Measurements from ENCODE around the gene KIAA1671.

Gene KIAA1671

DNA sequence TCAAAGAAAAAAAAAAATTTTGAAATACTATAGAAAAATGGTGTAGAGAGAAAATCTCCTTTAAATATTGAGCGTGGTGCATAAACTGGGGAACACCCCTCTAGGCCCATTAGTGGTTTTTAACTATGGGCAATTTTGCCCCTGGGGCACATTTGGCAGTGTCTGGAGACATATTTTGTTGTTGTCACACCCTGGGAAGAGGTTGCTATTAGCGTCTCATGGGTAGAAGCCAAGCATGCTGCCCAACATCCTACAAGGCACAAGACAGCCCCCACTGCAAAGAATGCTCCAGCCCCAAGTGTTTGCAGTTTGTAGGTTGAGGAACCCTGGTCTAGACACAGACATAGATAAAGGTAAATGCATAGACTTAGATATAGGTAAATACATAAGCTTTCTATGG, 92.6 kb downstream of the KIAA1671 start:
- no peak for DNase-seq (ENCODE audit: low spot score)

GRCh38 chr22:25048071-25048470, 95.6 kb downstream of the KIAA1671 start:
- DNase-seq (ENCODE audit: low spot score), result no peak

GRCh38 chr22:25048659-25049647, 96.4 kb downstream of the KIAA1671 start:
- peak; percentile 63 for DNase-seq (ENCODE audit: low spot score)

GRCh38 chr22:25049770-25050169, 97.3 kb downstream of the KIAA1671 start:
- no peak for DNase-seq (ENCODE audit: low spot score)

DNA sequence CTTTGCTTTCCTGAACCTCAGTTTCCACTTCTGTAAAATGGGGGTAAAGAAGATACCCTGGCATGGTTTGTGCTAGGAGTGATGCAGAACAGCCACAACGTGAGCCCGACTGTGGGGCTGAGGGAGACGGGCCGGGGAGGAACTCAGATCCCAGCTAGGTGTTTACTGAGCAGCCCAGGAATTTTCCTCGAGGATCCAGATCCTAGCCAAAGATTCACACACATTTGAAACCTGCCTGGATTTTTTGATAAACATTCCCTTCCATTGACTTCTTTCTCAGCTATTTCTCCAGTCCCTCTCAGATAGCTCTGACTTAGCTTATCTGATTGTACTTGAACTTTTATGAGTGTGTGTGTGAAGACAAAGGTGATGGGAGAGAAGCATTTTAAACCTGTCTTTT, 98.0 kb downstream of the KIAA1671 start:
- no peak for DNase-seq (ENCODE audit: low spot score)

- no peak for DNase-seq (ENCODE audit: low spot score)
Measured at GRCh38 chr22:25051073-25051472, 98.6 kb downstream of the KIAA1671 start.

DNA sequence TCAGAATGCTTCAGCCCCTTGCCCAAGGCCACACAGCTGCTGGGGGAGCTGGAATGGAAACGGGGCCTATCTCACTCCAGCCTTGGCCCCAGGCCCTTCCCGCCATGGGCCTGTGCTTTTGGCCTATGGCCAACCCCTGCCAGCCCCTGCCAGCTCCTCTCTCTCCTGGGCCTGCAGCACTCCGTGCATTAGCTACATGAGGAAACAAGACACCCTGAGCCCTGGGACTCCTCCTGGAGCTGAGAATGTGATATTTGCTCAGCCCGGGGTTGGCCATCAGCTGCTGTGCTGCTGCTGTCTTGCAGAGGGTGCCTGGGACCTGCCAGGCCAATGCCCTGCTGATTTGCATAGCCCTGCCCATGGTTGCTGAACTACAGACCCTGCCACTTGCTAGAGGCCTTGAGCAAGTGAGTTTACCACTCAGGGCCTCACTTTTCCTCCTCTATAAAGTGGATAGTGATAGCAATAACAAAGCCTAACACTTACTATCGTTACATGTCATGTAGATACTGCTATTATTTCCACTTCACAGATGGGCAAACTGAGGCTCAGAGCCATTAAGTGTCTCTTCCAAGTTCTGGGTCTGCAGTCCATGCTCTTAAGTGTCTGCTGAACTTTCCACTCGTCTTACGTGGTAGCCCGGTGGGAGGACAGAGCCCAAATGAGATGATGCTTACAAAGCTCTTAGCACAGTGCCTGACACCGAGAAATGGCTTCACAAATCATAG, 99.6 kb downstream of the KIAA1671 start:
- DNase-seq (ENCODE audit: low spot score), result no peak

GRCh38 chr22:25053153-25053805, 100.8 kb downstream of the KIAA1671 start:
- DNase-seq (ENCODE audit: low spot score), result peak; percentile 89

DNA sequence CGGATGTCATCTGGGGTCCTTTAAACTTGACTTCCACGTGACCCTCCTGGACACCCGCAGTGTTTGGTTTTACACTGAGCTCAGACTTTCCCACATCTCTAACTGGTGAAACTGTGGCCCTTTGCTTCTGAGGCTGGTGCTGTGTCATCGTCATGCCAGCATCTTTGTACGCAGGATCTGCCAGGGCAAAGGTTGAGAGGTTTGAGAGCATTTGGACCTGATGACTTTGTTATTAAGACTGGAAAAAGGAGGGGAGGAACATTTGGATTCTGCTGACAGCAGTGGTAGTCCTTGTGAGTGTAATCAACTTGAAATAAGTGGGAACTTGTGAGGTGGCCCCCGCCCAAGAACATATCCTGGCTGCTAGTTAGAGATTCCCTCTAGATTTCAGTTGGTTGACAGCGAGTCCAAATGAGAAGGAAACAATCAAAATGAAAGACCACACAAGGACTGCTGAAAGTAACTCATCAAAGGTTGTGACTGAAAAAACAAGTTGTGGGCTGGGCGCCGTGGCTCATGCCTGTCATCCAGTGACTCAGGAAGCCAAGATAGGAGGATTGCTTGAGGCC, 102.5 kb downstream of the KIAA1671 start:
- DNase-seq (ENCODE audit: low spot score), result no peak

- DNase-seq (ENCODE audit: low spot score), result peak; percentile 55
Measured at GRCh38 chr22:25057013-25057881, 104.7 kb downstream of the KIAA1671 start.

- DNase-seq (ENCODE audit: low spot score), result no peak
Measured at GRCh38 chr22:25059438-25059837, 106.9 kb downstream of the KIAA1671 start.

DNA sequence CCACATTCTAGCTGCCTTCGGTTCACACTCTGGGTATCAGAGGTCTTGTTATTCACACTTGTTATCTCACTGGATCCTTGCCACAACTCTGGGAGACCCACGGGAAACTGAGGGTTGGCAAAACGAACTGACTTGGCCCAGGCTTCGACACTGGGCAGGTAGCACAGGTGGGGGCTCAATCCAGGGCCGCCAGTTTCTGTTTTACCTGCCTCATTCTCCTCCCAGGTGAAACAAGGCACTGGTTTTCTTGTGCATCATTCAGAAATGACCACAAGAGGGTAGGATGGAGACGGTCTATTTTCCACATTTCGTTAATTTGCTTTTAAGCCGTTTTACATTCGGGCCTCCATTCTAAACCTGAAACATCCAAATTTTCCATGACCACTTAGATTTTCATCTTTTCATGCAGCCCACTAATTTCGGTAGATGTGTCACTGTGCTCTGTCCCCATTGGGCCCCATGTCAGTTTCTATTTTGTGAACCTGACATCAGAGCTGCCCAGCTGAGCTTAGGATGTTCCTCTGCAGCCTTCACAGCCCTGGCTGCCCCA, 108.1 kb downstream of the KIAA1671 start:
- DNase-seq (ENCODE audit: low spot score), result no peak

DNA sequence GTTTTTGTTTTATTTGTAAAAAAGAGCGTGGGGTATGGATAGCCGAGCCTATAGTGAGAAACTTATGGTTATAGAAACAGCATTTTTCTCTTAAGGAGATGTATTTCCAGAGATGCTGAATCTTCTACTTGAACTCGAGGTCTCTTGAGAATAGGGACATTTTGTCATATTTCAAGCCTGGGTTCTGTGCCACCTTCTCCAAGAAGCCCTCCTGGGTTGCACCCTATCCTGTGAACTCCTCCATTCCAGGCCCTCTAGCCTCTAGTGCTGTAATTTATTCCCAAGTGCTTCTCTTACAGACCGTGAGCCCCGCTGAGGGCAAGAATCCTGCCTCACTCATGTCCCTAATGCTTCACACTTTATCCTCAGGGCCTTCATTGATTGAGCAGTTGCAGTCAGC, 108.6 kb downstream of the KIAA1671 start:
- DNase-seq (ENCODE audit: low spot score), result no peak

GRCh38 chr22:25061605-25062376, 109.3 kb downstream of the KIAA1671 start:
- DNase-seq (ENCODE audit: low spot score), result no peak

- DNase-seq (ENCODE audit: low spot score), result no peak
Measured at GRCh38 chr22:25062386-25063085, 110.0 kb downstream of the KIAA1671 start.

DNA sequence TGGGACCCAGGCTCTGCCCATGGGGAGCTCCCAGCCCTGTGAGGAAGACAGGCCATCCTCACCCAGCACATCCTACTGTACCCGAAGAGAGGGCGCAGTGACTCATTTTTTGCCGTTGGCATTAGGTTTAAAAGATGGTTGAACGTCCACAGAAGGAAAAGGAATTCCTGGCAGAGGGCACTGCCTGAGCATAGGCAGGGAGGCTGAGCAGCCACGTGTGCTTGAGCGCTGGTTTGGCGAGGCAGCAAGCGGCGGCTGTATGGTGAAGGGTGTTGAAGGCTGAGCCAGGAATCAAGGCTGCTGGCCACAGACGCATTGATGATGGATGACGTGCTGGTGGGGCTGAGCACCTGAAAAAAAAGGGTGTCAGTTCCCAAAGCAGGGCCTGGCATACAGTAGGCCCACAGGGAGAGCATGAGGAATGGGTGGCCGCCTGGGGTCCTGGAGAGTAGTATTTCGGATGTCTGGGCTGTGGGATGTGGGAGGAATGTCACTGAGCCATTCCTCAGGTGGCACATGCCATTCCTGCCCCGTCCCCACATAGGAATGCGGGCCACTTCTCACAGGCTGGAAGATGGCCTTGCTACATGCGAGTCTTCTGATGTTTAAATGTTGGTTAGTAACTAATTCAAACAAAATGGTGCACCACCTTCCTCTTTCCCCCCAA, 112.5 kb downstream of the KIAA1671 start:
- DNase-seq (ENCODE audit: low spot score), result no peak

DNA sequence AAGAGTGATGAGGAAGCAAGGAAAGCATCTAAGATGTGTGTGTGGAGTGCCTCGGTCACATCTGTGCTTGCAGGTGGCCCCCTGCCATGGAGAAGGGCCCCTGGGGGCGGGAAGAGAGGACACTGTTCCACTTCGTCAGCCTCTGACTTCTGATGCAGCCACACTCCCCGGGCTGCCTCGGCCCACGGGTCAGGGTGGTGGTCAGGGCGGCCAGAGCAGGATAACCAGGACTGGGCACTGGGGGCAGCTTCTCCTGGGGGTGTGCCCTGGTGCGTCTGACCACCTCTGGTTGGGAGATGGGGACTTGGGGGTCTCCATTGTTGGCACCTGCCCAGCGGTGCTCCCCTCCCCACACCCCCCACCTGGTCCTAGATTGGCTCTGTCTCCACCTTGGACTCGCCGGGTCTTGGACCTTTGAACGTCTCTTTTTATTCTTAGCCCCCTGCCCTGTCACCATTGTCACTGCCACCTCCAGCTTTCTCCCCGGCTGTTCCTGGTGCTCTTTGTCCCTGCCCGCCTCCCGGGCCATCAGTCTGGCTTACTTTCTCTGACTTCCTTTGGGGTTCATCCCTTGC, 114.4 kb downstream of the KIAA1671 start:
- no peak for DNase-seq (ENCODE audit: low spot score)

GRCh38 chr22:25067851-25068421, 115.4 kb downstream of the KIAA1671 start:
- no peak for DNase-seq (ENCODE audit: low spot score)
